H1 (cell line): ENCODE data around the gene CACNA2D4. TPM values are rescaled to one million over a fixed set of nuclear protein-coding genes. Genes with fewer than 3 reads are reported as not detected.
A peak's percentile ranks its signal among the peaks of the same experiment; 100 is the strongest.

Source experiments
- CTCF ChIA-PET: fragments of 300-600 bp; sonication (Branson Sonifier 250); formaldehyde crosslinking; loops from one replicate; lab custom pipeline; 2021; ENCODE audit not compliant: partially characterized antibody; lab: Charles Lee
- POLR2A ChIA-PET: fragments of 300-600 bp; sonication (Branson Sonifier 250); formaldehyde crosslinking; loops from one replicate; lab custom pipeline; 2021; ENCODE audit warnings: inconsistent platforms; ENCODE audit not compliant: partially characterized antibody; lab: Charles Lee
- DNase-seq, 2 experiments: peaks; one replicate each; pipeline versions ENCODE4 v3.0.0 to v3.0.0-alpha.2; 2010 to 2022; ENCODE audit warnings: low spot score in 2 of 2, low read depth in 1 of 2, mixed read lengths in 1 of 2
- FAIRE-seq: peaks from 2 replicates; lab custom pipeline; 2011; peaks lifted over from hg19 to GRCh38; lab: Jason Lieb, UNC
- H2AFZ ChIP-seq: 2 replicates; pipeline ENCODE4 v1.8.1; 2012; ENCODE audit warnings: low read length, inconsistent platforms
- H2AK5ac ChIP-seq: 2 replicates; pipeline ENCODE4 v1.6.1; 2013; ENCODE audit warnings: low read depth, low read length
- H2BK120ac ChIP-seq: replicated peaks from 2 replicates; pipeline ENCODE3; 2013; ENCODE audit warnings: low read depth, low read length, inconsistent platforms
- H2BK12ac ChIP-seq: 2 replicates; pipeline ENCODE4 v1.6.1; 2013; ENCODE audit warnings: low read depth, low read length
- H2BK15ac ChIP-seq: 2 replicates; pipeline ENCODE4 v1.6.1; 2013; ENCODE audit warnings: low read length
- H2BK20ac ChIP-seq: 2 replicates; pipeline ENCODE4 v1.6.1; 2013; ENCODE audit warnings: low read length
- H2BK5ac ChIP-seq: 2 replicates; pipeline ENCODE4 v1.6.1; 2013; ENCODE audit warnings: low read depth, low read length
- H3K14ac ChIP-seq: 2 replicates; pipeline ENCODE4 v1.6.1; 2013; ENCODE audit warnings: inconsistent platforms; ENCODE audit not compliant: insufficient read length
- H3K18ac ChIP-seq: 2 replicates; pipeline ENCODE4 v1.6.1; 2013; ENCODE audit warnings: low read length; ENCODE audit errors: extremely low read depth
- H3K23ac ChIP-seq: 2 replicates; pipeline ENCODE4 v1.6.1; 2013; ENCODE audit warnings: inconsistent platforms; ENCODE audit not compliant: insufficient read length
- H3K23me2 ChIP-seq: 2 replicates; pipeline ENCODE4 v1.6.1; 2013; ENCODE audit warnings: low read depth, low read length
- H3K27ac ChIP-seq: 2 replicates; pipeline ENCODE4 v1.6.1; 2011; ENCODE audit warnings: low read depth, low read length, inconsistent platforms
- H3K27me3 ChIP-seq, 4 experiments: replicated peaks in 1 of 4; 1 replicate in 1 of 4; 2 replicates in 3 of 4; pipeline versions ENCODE4 v1.6.1 to v1.8.1; 2011 to 2013; ENCODE audit warnings: low read length in 3 of 4, mild to moderate bottlenecking in 3 of 4, inconsistent platforms in 2 of 4, mixed read lengths in 2 of 4, moderate library complexity in 1 of 4; ENCODE audit not compliant: control insufficient read depth in 3 of 4, insufficient read depth in 3 of 4; ENCODE audit errors: extremely low read depth in 1 of 4
- H3K36me3 ChIP-seq, 4 experiments: 2 replicates each; pipeline versions ENCODE4 v1.6.1 to v1.8.1; 2011 to 2013; ENCODE audit warnings: mild to moderate bottlenecking in 4 of 4, low read length in 3 of 4, moderate library complexity in 2 of 4, control low read depth in 1 of 4, inconsistent platforms in 1 of 4; ENCODE audit not compliant: insufficient read depth in 4 of 4, control insufficient read depth in 2 of 4
- H3K4ac ChIP-seq: replicated peaks from 2 replicates; pipeline ENCODE3; 2013; ENCODE audit warnings: low read length, low read depth, mixed read lengths, inconsistent platforms; ENCODE audit not compliant: insufficient read length
- H3K4me1 ChIP-seq, 4 experiments: replicated peaks in 1 of 4; 1 replicate in 1 of 4; 2 replicates in 3 of 4; pipeline versions ENCODE4 v1.6.1 to v1.8.1; 2011 to 2013; ENCODE audit warnings: low read length in 3 of 4, inconsistent platforms in 2 of 4, mixed read lengths in 1 of 4; ENCODE audit not compliant: insufficient read depth in 4 of 4, control insufficient read depth in 3 of 4
- H3K4me2 ChIP-seq, 2 experiments: 2 replicates each; pipeline versions ENCODE4 v1.6.1 to v1.8.1; 2011 to 2013; ENCODE audit warnings: low read depth in 2 of 2, low read length in 2 of 2, control low read depth in 1 of 2, inconsistent platforms in 1 of 2, mild to moderate bottlenecking in 1 of 2; ENCODE audit not compliant: insufficient read depth in 1 of 2
- H3K4me3 ChIP-seq, 4 experiments: fragments of 200-600, 300-600 bp in 1 of 4; sonication (generic), shearing (Covaris generic), sonication (Bioruptor Twin) in 1 of 4; 2 replicates each; pipeline versions ENCODE4 v1.5.1 to v1.8.1; 2011 to 2016; ENCODE audit warnings: low read length in 4 of 4, low read depth in 3 of 4, control low read depth in 2 of 4, inconsistent platforms in 2 of 4, mild to moderate bottlenecking in 2 of 4, mixed read lengths in 1 of 4, moderate library complexity in 1 of 4; ENCODE audit not compliant: insufficient read depth in 2 of 4; ENCODE audit errors: extremely low read depth in 1 of 4
- H3K56ac ChIP-seq: replicated peaks from 2 replicates; pipeline ENCODE3; 2013; ENCODE audit warnings: low read depth, mild to moderate bottlenecking, mixed read lengths, low read length, inconsistent platforms; ENCODE audit not compliant: insufficient read length
- H3K79me1 ChIP-seq: 2 replicates; pipeline ENCODE4 v1.6.1; 2013; ENCODE audit warnings: low read depth, low read length, control low read depth
- H3K79me2 ChIP-seq, 2 experiments: 2 replicates each; pipeline versions ENCODE4 v1.6.1 to v1.8.1; 2012 to 2013; ENCODE audit warnings: low read length in 2 of 2, mild to moderate bottlenecking in 2 of 2, inconsistent platforms in 1 of 2; ENCODE audit not compliant: insufficient read depth in 2 of 2, control insufficient read depth in 1 of 2
- H3K9ac ChIP-seq, 4 experiments: replicated peaks in 1 of 4; 1 replicate in 1 of 4; 2 replicates in 3 of 4; pipeline versions ENCODE4 v1.6.1 to v1.8.1; 2011 to 2013; ENCODE audit warnings: low read depth in 3 of 4, low read length in 3 of 4, control low read depth in 2 of 4, mild to moderate bottlenecking in 2 of 4, moderate library complexity in 2 of 4, inconsistent platforms in 1 of 4; ENCODE audit errors: extremely low read depth in 1 of 4
- H3K9me3 ChIP-seq, 2 experiments: 2 replicates each; pipeline versions ENCODE4 v1.6.1 to v1.8.1; 2012 to 2013; ENCODE audit warnings: mild to moderate bottlenecking in 2 of 2, moderate library complexity in 2 of 2, control low read depth in 1 of 2, inconsistent platforms in 1 of 2, low read depth in 1 of 2, low read length in 1 of 2, mixed read lengths in 1 of 2; ENCODE audit not compliant: insufficient read depth in 2 of 2
- H4K20me1 ChIP-seq, 2 experiments: replicated peaks in 1 of 2; 2 replicates each; pipeline versions ENCODE3 to v1.8.1; 2011 to 2013; ENCODE audit warnings: inconsistent platforms in 2 of 2, low read length in 2 of 2, mild to moderate bottlenecking in 1 of 2; ENCODE audit not compliant: insufficient read depth in 2 of 2, control insufficient read depth in 1 of 2
- H4K5ac ChIP-seq: 2 replicates; pipeline ENCODE4 v1.6.1; 2013; ENCODE audit warnings: low read length, low read depth, mixed read lengths, inconsistent platforms; ENCODE audit not compliant: insufficient read length
- H4K8ac ChIP-seq: 2 replicates; pipeline ENCODE4 v1.8.0; 2013; ENCODE audit warnings: mild to moderate bottlenecking, moderate library complexity, low read length, inconsistent platforms; ENCODE audit not compliant: insufficient read depth; ENCODE audit errors: extremely low read depth
- H4K91ac ChIP-seq: replicated peaks from 2 replicates; pipeline ENCODE3; 2013; ENCODE audit warnings: low read length, mixed read lengths, inconsistent platforms; ENCODE audit not compliant: insufficient read length
- CEBPB ChIP-seq: IDR thresholded peaks from 2 replicates; pipeline ENCODE4 v1.6.1; 2012; ENCODE audit warnings: low read depth, low read length
- CTBP2 ChIP-seq: IDR thresholded peaks from 2 replicates; pipeline ENCODE4 v1.7.0; 2011; ENCODE audit warnings: borderline replicate concordance, mild to moderate bottlenecking, moderate library complexity, mixed read lengths, low read length; ENCODE audit not compliant: insufficient read depth, insufficient read length
- WGBS, 2 experiments: shearing (Covaris generic) in 1 of 2; methylation state at CpG; one replicate each; pipeline versions ENCODE4 v1.1.6 to v1.1.7; 2013 to 2015; ENCODE audit warnings: low lambda C conversion rate in 2 of 2, mixed read lengths in 2 of 2, inconsistent platforms in 1 of 2, low coverage in 1 of 2, missing lambda C conversion rate in 1 of 2; ENCODE audit not compliant: insufficient replicate concordance in 2 of 2, insufficient coverage in 1 of 2, insufficient read length in 1 of 2; ENCODE audit errors: extremely low coverage in 1 of 2, missing lambda C conversion rate in 1 of 2; 5-methylcytosine and 5-hydroxymethylcytosine counted together
- polyA plus RNA-seq, 7 experiments: library from polyadenylated mRNA; depleted of rRNA in 3 of 7; stranded (reverse) in 5 of 7; unstranded in 2 of 7; fragments of >200 nt in 5 of 7; fragments of 200-250 nt in 2 of 7; gene quantifications; 1 replicate in 5 of 7; 2 replicates in 1 of 7; 4 replicates in 1 of 7; pipeline versions ENCODE4 v1.2.1 to v1.2.3, GENCODE V29; 2011 to 2013; ENCODE audit warnings: missing spikeins in 2 of 7, mixed read lengths in 2 of 7
- total RNA-seq: library from RNA; stranded (reverse); fragmentation: NEBNext Ultra II Directional; extraction: Animal tissue kit (Norgen Biotek cat#: 25700); gene quantifications from 2 replicates; pipeline ENCODE4 v1.2.1, GENCODE V29; 2021

The CACNA2D4 gene
- total and polyA plus RNA-seq, 2 of the 8 experiments (the other 6 are each of a cell fraction or from before 2014, with no cell fraction given), result 0.44 to 0.88 TPM

DNA sequence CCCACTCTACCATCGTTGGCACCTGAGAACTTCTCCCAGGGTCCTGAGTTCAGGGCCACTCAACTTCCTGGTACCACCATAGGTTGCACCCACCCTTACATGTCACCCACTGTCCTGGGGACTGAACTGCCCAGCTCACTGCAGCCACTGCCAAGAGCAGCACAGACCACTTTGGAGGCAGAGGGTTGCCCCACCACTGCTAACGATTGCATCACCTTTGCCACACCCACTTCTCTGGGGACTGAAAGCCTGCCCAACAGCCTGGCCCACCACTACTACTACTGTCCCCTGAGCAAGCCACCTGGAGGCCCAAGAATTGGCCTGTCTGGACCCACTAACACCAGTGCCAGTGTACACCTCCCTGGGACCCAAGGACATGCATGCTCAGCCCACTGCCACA is 27.6 kb downstream of the CACNA2D4 start:
- Histone ChIP-seq H2BK20ac (no peak overlapping the region), H3K4me2 (no peak overlapping the region), H3K56ac (no peak overlapping the region), H2BK5ac (no peak overlapping the region; the same call in 1 of the 2 replicates), H3K36me3 (no peaks in the 10 kb centered on the region), H3K27me3 (no peaks in the 10 kb centered on the region), H3K79me1 (no peaks in the 10 kb centered on the region), H4K91ac (no peak overlapping the region), H3K4ac (no peak overlapping the region), H3K9ac (no peak overlapping the region), H3K18ac (no peak overlapping the region), H3K27ac (no peak overlapping the region), H4K5ac (no peak overlapping the region), H3K4me3 (no peak overlapping the region), H3K9me3 (no peaks in the 10 kb centered on the region), H4K20me1 (no peaks in the 10 kb centered on the region), H3K23me2 (no peaks in the 10 kb centered on the region), H3K23ac (no peak overlapping the region), H4K8ac (no peak overlapping the region), H2BK12ac (no peak overlapping the region), H2BK120ac (no peak overlapping the region), H3K4me1 (no peaks in the 10 kb centered on the region), H2BK15ac (no peak overlapping the region), H3K79me2 (no peaks in the 10 kb centered on the region), H3K14ac (no peak overlapping the region), H2AK5ac (no peak overlapping the region), H2AFZ (no peak overlapping the region)
- 95% methylated on average over 2 of the region's 2 CpGs; no CpG with 5 or more reads in 1 of the 2 experiments for WGBS, 2 experiments
- no peak for FAIRE-seq
- ChIA-PET POLR2A (no interaction called here), CTCF (interaction anchor here (1.2 kb wide), 1 partner anchor 24 kb away, joined by 4 read pairs; no protein-coding TSS in a partner anchor)
- TF ChIP-seq CEBPB (peak; percentile 63; the same call in 1 of the 2 replicates), CTBP2 (no peak)
- no peak for DNase-seq
